Measurements from ENCODE around the gene MGAT5.
"Not testable (repeated sequence)": the region's sequence is repeated elsewhere in the genome, so short reads cannot be mapped to it uniquely, and the experiment has no call there.

Gene MGAT5

DNA sequence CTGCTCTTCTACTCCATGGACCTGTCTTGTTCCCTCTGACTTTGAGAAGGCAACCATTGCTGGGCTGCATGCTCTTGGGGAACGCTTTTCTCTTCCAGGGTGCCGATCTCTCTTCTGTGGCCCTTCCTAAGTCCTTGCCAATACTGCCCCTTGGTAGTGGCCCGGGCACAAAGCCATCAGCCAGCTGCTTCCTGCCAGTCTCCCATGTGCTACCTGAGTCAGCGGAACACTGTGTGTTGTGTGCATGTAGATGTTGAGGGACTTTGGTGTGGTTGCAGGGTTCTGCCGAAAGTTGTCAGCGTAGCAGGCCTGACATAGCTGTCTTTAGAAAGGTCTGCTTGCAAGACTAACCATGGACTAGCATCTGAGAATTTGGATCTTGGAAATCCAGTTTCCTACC, 35.4 kb downstream of the MGAT5 start:
- Histone ChIP-seq H2AFZ (ENCODE audit: low read depth, low read length) (no peak overlapping the region), H3K9ac (ENCODE audit: low read length) (no peak overlapping the region), H3K36me3 (replicated peaks; ENCODE audit: low read depth, low read length) (no peaks in the 10 kb centered on the region), H4K20me1 (ENCODE audit: insufficient read depth, low read length) (peaks cover 11% of the 10 kb centered on the region; the same call in 1 of the 2 replicates), H3K79me2 (ENCODE audit: low read length) (no peaks in the 10 kb centered on the region), H3K27ac (ENCODE audit: low read length) (no peak overlapping the region), H3K4me3 (ENCODE audit: low read length) (no peak overlapping the region), H3K4me1 (ENCODE audit: low read length) (peaks cover 45% of the 10 kb centered on the region), H3K9me3 (ENCODE audit: insufficient read depth, low read length) (no peaks in the 10 kb centered on the region), H3K4me2 (ENCODE audit: low read length) (no peak overlapping the region), H3K27me3 (ENCODE audit: low read depth, low read length) (no peaks in the 10 kb centered on the region)
- TF ChIP-seq CTCF (IDR thresholded peaks at IDR 0.05; ENCODE audit: low read depth, low read length): no peak
- no peak for TF ChIP-seq EZH2phosphoT487 (IDR thresholded peaks at IDR 0.05; ENCODE audit: low read depth)

DNA sequence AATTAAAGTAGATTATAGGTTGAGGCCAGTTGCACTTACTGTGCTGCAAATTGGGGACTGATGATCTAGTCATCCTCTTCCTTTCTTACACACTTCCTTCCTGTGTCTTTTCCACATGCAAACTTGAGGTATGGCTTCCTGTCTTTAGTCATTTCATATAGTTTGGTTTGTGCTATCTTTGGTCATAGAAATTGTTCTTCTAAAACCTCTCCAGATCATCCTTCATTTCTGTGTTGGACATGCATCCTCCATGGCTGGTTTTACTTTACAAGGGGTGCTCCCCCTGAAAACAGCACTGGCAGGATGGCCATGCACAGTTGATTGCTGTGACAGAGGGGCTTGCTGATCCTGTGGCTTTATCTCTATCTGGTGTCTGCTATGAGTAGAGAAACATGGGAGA, 36.5 kb downstream of the MGAT5 start:
- TF ChIP-seq EZH2phosphoT487 (IDR thresholded peaks at IDR 0.05; ENCODE audit: low read depth): no peak
- no peak for TF ChIP-seq CTCF (IDR thresholded peaks at IDR 0.05; ENCODE audit: low read depth, low read length)
- peaks cover 52% of the 10 kb centered on the region for H3K4me1 ChIP-seq (ENCODE audit: low read length)
- no peak overlapping the region for H3K27ac ChIP-seq (ENCODE audit: low read length)

DNA sequence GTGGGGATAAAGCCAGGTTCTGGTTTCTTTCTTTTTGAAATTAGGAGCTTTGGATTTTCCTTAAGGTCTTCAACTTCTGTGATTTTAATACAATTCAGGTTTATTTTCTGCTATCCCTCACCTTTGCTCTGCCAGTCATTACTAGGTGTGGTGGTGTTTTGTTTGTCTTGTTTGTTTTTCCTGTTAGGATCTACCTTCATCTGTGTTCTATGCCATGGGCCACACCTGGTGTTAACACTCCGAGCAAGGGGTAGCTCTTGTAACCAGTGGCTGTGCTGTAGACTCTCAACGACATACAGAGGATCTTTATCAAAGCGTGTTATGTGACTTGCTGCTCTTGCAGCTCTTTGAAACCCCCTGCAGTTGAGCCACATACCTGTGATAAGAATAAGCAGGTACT, 38.6 kb downstream of the MGAT5 start:
- no peak overlapping the region for H3K27ac ChIP-seq (ENCODE audit: low read length)
- no peak for TF ChIP-seq CTCF (IDR thresholded peaks at IDR 0.05; ENCODE audit: low read depth, low read length)
- TF ChIP-seq EZH2phosphoT487 (IDR thresholded peaks at IDR 0.05; ENCODE audit: low read depth): no peak
- no peak overlapping the region for H3K4me3 ChIP-seq (ENCODE audit: low read length)
- no peaks in the 10 kb centered on the region for H3K79me2 ChIP-seq (ENCODE audit: low read length)
- no peaks in the 10 kb centered on the region for H3K27me3 ChIP-seq (ENCODE audit: low read depth, low read length)
- H3K9ac ChIP-seq (ENCODE audit: low read length): no peak overlapping the region
- no peaks in the 10 kb centered on the region for H3K9me3 ChIP-seq (ENCODE audit: insufficient read depth, low read length)
- H4K20me1 ChIP-seq (ENCODE audit: insufficient read depth, low read length): peaks cover 11% of the 10 kb centered on the region; the same call in 1 of the 2 replicates
- no peak overlapping the region for H2AFZ ChIP-seq (ENCODE audit: low read depth, low read length)
- H3K4me1 ChIP-seq (ENCODE audit: low read length): peaks cover 57% of the 10 kb centered on the region
- H3K4me2 ChIP-seq (ENCODE audit: low read length): no peak overlapping the region
- no peaks in the 10 kb centered on the region for H3K36me3 ChIP-seq (replicated peaks; ENCODE audit: low read depth, low read length)

More for the DNA sequence above, 36.5 kb downstream of the MGAT5 start:
- Histone ChIP-seq H3K27me3 (ENCODE audit: low read depth, low read length) (no peaks in the 10 kb centered on the region), H2AFZ (ENCODE audit: low read depth, low read length) (no peak overlapping the region), H3K9me3 (ENCODE audit: insufficient read depth, low read length) (no peaks in the 10 kb centered on the region), H3K9ac (ENCODE audit: low read length) (no peak overlapping the region), H3K79me2 (ENCODE audit: low read length) (no peaks in the 10 kb centered on the region), H3K36me3 (replicated peaks; ENCODE audit: low read depth, low read length) (no peaks in the 10 kb centered on the region), H3K4me3 (ENCODE audit: low read length) (no peak overlapping the region), H3K4me2 (ENCODE audit: low read length) (peak overlapping the region; percentile 55), H4K20me1 (ENCODE audit: insufficient read depth, low read length) (peaks cover 11% of the 10 kb centered on the region; the same call in 1 of the 2 replicates)

GRCh38 chr2:134293719-134294537, 40.1 kb downstream of the MGAT5 start:
- no peak overlapping the region for H3K27ac ChIP-seq (ENCODE audit: low read length)
- no peaks in the 10 kb centered on the region for H3K36me3 ChIP-seq (replicated peaks; ENCODE audit: low read depth, low read length)
- peak overlapping the region; percentile 10 for H3K4me2 ChIP-seq (ENCODE audit: low read length)
- no peaks in the 10 kb centered on the region for H3K27me3 ChIP-seq (ENCODE audit: low read depth, low read length)
- no peaks in the 10 kb centered on the region for H3K79me2 ChIP-seq (ENCODE audit: low read length)
- no peak overlapping the region for H2AFZ ChIP-seq (ENCODE audit: low read depth, low read length)
- peaks cover 50% of the 10 kb centered on the region for H3K4me1 ChIP-seq (ENCODE audit: low read length)
- H3K9ac ChIP-seq (ENCODE audit: low read length): no peak overlapping the region
- no peaks in the 10 kb centered on the region for H3K9me3 ChIP-seq (ENCODE audit: insufficient read depth, low read length)
- H3K4me3 ChIP-seq (ENCODE audit: low read length): no peak overlapping the region
- TF ChIP-seq EZH2phosphoT487 (IDR thresholded peaks at IDR 0.05; ENCODE audit: low read depth) (no peak), CTCF (IDR thresholded peaks at IDR 0.05; ENCODE audit: low read depth, low read length) (no peak)
- peaks cover 11% of the 10 kb centered on the region; the same call in 1 of the 2 replicates for H4K20me1 ChIP-seq (ENCODE audit: insufficient read depth, low read length)

DNA sequence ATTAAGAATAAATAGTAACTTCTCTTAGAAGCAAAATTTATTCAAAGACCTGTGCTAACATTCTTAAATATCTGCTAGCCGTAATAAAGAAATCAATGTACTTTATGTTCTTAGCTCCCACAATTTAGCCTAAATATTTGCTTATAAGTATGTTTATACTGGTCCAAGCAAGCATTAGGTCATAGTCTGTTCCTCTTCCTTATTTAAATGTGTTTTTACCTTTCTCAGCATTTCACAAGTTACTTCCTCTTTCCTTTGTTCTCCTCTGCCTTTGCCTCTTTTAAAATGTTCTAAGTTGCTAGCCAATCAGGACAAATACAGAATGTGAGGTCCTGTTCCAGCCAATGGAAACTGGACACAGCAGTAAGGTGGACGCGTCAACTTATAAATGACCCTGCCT, 40.7 kb downstream of the MGAT5 start:
- H3K27me3 ChIP-seq (ENCODE audit: low read depth, low read length); H3K36me3 ChIP-seq (replicated peaks; ENCODE audit: low read depth, low read length); H3K9me3 ChIP-seq (ENCODE audit: insufficient read depth, low read length); H3K79me2 ChIP-seq (ENCODE audit: low read length); H3K4me3 ChIP-seq (ENCODE audit: low read length); H2AFZ ChIP-seq (ENCODE audit: low read depth, low read length); H4K20me1 ChIP-seq (ENCODE audit: insufficient read depth, low read length); H3K9ac ChIP-seq (ENCODE audit: low read length); H3K27ac ChIP-seq (ENCODE audit: low read length): not testable (repeated sequence)
- H3K4me2 ChIP-seq (ENCODE audit: low read length): peak overlapping the region; percentile 18
- H3K4me1 ChIP-seq (ENCODE audit: low read length): peaks cover 49% of the 10 kb centered on the region

All from OCI-LY3 (cell line).